Measurements from ENCODE around the gene AK9.

Gene AK9

GRCh38 chr6:109455437-109456110 lies 235.4 kb downstream of the AK9 start, which contains the start of gene MICAL1:
Gene MICAL1 (minus strand): TSS chr6:109455772. CDS start chr6:109454196, 1,576 bp downstream.
- peak; percentile 64 for DNase-seq

- no peak for DNase-seq
Observed at GRCh38 chr6:109454496-109455436, 236.2 kb downstream of the AK9 start.

- peak; percentile 51 for DNase-seq
Observed at GRCh38 chr6:109453594-109454495, 237.2 kb downstream of the AK9 start.

- DNase-seq: no peak
Observed at GRCh38 chr6:109453156-109453555, 237.8 kb downstream of the AK9 start.

DNA sequence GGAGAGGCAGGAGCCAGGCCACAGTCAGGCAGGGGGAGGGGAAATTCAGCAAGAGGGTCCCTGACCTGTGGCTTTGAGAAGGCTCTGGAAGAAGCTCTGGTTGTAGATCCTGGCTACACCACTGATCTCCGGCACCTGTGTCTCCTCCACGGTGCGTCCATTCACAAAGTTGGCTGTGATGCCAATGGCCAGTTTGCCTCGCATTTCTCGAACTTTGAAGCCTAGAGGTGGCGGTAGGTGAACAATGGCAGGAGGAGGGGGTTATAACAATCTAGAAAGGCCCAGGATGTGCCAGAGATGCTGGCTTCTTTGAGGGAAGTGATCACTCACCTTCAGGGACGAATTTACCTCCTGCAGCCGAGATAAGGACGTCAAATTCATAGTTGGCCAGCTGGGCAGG lies 238.8 kb downstream of the AK9 start:
- DNase-seq: no peak

DNA sequence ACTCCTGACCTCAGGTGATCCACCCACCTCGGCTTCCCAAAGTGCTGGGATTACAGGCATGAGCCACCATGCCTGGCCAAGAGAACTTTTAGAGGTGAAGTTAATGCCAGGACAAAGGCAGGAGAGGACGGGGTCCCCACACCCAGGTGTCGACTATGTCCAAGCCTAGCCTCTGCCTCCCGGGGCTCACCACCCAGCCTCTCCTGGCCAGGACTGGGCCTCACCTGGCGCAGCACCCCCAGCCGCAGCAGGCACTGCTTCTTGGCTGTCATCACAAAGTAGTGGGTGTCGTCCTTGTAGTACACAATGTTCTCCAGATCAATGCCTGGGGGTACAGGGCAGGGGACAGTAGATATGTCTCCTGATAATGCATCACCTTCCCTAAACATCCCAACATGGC lies 239.6 kb downstream of the AK9 start:
- DNase-seq: no peak

- DNase-seq: no peak
Observed at GRCh38 chr6:109450801-109451200, 240.2 kb downstream of the AK9 start.

DNA sequence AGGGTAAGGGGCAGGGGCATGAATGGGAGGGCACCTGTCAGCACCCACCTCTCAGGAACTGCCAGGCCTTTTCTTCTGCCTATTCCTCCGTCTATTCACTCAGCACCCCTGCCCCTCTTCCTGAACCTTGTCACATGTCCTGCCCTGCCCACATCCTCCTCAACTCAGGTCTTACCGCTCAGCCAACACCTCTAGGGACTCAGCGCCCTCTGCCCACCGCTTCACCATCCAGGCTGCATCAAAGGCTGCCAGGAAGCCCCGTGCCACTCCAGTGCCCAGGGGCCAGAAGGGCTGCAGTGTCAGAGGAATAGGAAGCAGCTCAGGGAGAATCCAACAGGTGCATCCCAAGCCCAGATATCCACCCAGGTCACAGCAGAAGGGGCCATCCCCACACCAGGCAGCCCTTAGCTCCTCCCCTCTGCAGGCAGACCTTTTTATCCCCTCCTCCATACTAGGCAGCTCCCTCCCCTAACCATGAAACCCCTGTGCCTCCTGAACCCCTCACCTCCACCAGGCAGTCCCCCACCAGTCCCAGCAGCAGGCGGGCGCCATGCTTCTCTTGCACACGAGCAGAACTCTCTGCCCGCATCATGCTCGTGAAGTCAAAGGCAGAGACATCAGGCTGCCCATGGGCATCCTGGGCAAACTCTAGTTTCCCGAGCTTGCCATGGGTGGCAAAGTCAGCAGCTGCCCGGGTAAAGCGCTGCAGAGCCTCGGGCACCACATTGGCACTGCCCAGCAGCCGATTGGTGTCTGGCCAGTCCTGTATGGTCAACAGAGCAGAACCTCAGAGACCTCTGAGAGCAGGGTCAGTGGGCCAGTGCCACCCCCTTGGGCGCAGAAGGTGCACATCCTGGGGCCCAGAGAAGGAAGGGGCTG lies 241.0 kb downstream of the AK9 start:
- DNase-seq: no peak

GRCh38 chr6:109449064-109449794 lies 241.8 kb downstream of the AK9 start:
- DNase-seq: no peak

GRCh38 chr6:109448615-109449014 lies 242.4 kb downstream of the AK9 start:
- DNase-seq: no peak

DNA sequence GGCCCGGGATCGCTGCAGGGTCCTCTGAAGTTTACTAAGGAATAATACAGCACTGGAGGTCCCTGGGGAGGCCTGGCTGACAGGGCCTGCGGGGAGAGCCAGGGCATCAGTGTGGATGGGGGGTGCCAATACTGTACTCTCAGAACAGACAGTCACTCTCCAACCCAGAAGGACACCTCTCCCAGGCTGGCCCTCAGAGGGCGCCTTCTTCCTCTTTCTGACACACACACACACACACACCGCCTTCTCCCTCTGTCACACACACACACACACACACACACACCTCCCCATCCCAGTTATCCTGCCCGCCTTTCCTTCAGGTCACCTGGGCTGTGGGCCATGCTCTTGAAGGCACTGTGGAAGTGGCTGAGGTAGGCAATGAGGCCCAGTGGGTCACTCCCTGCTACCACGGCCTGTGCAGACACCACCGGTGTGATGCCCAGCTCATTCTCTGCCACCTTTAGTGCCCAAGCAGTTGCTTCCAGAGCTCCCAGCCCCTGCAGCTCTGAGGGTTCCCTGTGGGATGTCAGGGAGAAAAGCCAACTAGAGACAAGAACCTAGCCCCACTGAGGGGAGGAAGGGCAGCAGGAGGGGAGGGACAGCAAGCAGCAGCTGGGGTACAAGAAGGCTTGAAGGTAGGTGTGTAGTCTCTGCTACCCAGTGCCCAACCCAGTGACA lies 243.0 kb downstream of the AK9 start:
- no peak for DNase-seq

DNA sequence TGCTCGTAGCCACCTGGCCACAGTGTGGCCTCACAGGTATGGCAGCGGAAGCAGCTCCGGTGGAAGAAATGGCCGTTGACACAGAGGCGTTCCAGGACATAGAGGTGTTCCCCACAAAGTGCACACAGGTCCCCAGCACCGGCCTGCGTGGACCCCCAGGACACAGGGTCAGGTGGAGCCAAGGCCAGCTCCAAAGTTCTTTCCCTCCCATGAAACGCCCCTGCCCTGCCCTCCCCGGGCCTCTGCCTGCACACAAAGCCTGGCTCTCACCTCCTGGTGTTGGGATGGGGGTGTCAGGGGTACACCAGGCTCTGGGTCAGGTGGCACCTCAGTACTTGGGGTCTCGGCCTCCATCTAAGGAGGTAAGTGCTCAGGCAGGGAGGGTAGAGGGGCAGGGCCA lies 243.9 kb downstream of the AK9 start:
- no peak for DNase-seq

GRCh38 chr6:109446541-109446940 lies 244.5 kb downstream of the AK9 start:
- no peak for DNase-seq

DNA sequence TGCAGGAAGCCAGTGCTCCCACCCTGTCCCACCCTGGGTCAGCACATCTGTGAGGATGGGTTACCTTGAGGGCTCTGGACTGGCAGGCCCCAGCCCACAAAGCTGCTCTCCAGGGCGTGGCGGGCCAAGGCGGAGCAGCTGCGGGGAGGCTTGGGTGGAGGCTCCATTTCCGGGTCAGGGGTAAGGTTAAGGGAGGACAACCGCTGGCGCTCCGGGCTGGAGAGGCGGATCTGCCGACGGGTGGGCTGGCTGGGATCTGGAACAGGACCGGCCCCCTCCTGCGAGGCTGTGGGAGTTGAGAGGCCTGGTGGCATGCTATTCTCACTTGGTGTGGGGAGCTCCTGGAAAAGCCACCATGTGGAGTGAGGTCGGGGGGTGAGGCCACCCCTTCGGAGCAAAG lies 244.9 kb downstream of the AK9 start:
- no peak for DNase-seq

DNA sequence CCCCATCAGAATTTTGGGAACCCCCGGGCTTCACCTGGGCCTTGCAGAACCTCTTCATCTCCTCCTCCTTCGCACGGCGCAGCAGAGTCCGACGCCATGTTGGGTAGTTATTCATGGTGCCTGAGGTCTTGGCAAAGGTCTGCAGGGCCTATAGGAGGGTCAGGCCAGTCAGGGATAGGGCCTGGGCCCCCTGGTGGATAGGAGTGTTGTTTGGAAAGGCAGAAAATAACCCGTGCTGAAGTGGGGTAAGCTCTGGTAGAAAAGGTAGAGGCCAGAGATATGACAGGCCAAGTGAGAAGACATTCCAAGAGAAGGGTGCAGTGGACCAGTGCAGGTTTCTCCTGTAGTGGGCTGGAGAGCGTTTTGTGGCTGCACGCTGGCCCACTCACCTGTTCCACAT lies 245.6 kb downstream of the AK9 start:
- DNase-seq: no peak

GRCh38 chr6:109443425-109443950 lies 247.5 kb downstream of the AK9 start:
- no peak for DNase-seq

Measured in fibroblast of skin of right quadriceps (primary cell).